DMS 273 treated with DMSO at 0.1 percent for 48 hours (cell line): ENCODE results near the gene MFAP1.
A peak's percentile ranks its signal among the peaks of the same experiment; 100 is the strongest.
"Not testable (repeated sequence)": the region's sequence is repeated elsewhere in the genome, so short reads cannot be mapped to it uniquely, and the experiment has no call there.

Experiments used
- DNase-seq: peaks from one replicate; lab custom pipeline; 2025; lab: John Stamatoyannopoulos, UW

MFAP1 gene, protein sequence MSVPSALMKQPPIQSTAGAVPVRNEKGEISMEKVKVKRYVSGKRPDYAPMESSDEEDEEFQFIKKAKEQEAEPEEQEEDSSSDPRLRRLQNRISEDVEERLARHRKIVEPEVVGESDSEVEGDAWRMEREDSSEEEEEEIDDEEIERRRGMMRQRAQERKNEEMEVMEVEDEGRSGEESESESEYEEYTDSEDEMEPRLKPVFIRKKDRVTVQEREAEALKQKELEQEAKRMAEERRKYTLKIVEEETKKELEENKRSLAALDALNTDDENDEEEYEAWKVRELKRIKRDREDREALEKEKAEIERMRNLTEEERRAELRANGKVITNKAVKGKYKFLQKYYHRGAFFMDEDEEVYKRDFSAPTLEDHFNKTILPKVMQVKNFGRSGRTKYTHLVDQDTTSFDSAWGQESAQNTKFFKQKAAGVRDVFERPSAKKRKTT

DNA sequence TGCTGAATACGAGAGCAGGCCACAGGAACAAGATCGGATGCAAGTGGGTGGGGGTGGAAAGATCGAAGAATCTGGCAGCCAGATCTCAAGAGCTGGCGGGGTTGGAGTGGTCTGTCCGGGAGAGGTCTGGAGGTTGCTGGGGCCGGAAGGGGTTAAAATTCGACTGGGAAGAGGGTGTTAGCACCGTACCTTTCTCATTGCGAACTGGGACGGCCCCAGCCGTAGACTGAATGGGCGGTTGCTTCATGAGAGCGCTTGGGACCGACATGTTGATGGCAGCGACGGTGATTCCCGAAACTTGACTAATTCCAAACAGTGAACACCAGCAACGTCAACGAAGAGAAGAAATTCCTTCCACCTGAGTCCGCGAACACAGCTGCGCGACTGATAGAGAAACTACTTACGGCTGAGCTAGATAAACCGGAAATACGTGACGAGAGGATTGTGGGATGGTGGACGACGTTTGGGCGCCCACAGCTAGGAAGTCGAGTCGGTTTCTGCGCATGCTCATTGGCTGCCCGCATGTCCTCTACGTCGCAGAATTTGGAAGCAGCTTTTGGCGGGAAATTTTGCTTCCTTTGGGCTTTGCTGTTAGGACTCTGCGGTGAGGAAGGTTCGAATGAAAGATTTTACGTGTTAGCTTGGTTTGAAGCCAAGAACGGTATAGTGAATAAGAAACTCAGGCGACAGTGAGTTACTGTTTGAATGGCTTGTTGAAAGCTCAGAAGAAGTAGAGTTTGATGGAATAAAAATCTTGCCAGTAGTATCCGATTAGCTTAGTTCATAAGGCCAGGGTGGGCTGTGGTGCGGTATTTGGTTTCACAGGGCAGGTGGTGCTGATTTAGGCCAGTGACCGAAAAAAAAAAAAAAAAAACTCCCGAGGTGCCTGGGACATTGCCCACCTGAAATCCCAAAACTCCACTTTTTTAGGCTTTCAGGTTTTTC is at the start of gene MFAP1:
MFAP1 (minus strand) TSS at position 389 of the 945 bp plus-strand sequence; CDS start at position 268, 121 bp downstream.
- DNase-seq = peak; percentile 88

DNA sequence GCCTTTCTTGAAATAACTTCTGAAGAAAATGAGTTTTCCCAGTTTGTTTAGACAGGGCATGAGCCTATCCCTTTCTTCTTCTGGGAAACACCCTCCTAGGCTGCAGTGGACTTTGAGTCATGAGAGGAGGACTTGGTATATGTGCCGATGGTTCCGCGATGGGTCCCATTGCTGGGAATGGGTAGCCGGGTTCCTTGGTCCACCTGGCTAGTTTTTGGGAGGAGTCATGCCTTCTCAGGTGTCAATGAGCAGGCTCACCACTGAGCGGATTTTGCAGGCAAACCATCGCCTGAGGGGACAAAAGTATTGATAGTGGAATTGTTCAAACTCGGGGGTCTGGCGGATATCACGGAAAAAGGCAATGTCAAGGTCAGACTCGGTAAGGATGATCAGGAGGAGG is 49.2 kb upstream of the MFAP1 start:
- no peak for DNase-seq

DNA sequence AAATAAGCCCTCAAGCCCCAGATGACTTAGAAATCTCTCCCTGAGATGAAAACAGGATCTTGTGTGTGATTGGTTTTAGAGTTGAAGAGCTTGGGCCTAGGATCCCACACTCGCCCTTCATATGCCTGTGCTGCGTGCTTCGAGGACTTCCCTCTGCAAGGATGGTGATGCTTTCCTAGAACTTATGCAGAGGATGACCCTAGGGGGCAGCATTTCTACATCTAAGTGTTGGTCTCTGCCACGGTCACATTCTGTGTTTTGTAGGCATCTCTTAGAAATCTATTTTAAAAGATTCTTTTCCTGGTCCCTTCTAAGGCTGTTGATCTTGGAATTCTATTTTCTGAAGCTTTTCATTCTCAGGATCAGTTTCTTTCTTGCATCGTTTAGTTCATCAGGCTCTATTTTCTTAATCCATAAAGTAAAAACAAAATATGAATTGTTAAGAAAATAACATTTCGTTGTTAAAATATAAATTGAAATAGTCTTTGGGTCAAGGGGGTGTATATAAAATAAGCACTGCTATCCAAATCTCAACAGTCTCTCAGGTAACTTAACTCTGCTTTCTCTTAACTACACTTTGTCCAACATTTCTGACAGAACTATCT is 48.0 kb upstream of the MFAP1 start:
- DNase-seq = no peak

DNA sequence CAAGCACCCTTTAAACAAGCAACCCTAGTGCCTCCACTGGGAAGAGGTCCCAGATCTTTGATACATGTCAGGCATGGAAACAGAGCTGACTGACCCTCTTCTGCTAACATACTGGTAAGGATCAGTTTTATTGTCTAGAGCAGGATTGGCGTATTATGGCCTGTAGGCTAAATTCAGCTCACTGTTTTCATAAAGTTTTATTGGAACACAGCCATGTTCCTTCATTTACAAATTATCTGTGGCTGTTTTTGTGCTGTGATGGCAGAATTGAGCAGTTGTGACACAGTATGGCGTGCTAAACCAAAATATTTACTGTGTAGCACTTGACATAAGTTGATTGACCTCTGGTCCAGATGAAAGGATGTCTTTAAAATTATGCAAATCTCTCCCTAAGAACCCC is 47.3 kb upstream of the MFAP1 start:
- no peak for DNase-seq

DNA sequence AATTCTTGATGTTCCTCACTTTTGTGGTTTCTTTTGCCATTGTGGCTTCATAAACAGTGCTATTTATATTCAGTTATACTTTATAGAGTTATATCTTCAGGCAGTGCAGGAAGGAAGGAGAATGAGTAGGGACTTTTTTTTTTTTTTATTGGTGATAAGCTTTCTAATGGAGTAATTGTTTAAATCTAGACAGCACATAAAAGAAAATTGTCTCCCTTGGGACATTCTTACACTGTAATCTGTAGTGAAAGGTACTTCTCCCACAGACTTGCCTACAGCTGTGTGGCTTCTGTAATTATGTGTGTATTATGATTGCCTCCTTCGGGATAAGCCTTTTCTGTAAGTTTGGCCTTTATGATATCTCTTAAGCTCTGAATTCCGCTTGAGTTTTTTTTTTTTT is 43.9 kb upstream of the MFAP1 start:
- DNase-seq = no peak

DNA sequence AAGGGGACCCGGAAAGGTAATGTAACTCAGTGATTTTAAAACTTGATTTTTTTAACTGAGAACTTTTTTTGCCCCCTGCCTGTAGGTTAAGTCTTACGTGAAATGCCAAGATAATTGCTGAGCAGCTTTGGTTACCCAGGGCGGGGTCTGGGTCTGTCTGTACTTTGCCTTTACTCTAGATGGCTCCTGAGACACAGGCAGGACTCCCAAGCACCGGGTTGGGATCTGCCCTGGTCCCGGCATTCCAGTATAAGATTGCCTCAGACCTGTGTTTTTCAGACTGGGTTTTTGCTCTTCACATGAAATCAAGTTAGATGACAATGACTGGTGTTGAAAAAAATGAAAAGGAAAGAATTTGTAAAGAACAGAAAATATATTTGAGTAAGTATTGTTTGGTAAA is 42.6 kb upstream of the MFAP1 start:
- DNase-seq = no peak

DNA sequence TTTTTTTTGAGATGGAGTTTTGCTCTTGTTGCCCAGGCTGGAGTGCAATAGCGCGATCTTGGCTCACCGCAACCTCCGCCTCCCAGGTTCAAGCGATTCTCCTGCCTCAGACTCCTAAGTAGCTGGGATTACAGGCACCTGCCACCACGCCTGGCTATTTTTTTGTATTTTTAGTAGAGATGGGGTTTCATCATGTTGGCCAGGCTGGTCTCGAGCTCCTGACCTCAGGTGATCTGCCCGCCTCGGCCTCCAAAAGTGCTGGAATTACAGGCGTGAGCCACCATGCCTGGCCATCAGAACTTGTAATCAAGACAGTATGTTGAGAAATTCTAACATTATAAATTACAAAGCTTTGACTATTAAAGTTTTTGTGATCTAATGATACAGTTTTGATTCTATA is 42.1 kb upstream of the MFAP1 start:
- not testable (repeated sequence) for DNase-seq

DNA sequence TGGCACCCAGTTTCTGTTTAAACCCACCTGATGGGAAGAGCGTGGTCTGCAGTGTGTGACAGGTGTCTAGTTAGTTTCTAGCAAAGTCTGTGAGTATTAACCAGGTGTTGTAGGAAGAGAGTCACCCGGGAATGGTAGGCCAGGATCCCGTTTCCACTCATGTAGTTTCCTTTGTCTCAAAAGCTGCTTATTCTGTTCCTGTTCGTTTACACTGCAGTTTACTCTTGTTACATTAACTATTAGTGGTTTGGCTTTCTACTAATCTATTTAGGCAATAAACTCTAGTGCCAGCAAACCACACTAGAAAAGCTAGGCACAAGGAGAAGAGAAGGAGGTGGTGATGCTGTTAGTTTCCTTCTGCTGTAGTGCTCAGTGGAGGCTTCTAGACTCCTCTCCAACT is 35.1 kb upstream of the MFAP1 start:
- DNase-seq = no peak

DNA sequence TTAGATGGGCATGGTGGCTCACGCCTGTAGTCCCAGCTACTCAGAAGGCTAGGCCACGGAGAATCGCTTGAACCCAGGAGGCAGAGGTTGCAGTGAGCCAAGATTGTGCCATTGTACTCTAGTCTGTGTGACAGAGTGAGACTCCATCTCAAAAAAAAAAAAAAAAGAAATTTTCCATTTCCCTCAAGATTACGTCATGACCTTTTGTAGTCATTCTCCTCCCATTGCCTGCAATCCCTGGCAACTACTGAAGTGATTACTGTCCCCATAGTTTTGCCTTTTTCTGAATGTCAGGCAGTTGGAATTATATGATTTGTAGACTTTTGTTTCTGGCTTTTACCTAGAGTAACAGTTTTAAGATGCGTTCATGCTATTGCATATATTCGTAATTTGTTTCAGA is 30.3 kb upstream of the MFAP1 start:
- DNase-seq = no peak

DNA sequence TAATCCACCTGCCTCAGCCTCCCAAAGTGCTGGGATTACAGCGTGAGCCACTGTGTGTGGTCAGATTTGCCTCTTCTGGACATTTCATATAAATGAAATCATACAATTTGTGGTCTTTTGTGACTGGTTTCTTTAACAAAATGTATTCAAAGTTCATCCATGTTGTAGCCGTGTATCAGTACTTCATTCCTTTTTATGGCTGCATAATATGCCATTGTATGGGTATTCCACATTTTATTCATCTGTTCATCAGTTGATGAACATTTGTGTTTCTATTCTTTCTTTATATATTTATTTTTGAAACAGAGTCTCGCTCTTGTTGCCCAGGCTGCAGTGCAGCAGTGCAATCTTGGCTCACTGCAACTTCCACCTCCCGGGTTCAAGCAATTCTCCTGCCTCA is 28.1 kb upstream of the MFAP1 start:
- no peak for DNase-seq

DNA sequence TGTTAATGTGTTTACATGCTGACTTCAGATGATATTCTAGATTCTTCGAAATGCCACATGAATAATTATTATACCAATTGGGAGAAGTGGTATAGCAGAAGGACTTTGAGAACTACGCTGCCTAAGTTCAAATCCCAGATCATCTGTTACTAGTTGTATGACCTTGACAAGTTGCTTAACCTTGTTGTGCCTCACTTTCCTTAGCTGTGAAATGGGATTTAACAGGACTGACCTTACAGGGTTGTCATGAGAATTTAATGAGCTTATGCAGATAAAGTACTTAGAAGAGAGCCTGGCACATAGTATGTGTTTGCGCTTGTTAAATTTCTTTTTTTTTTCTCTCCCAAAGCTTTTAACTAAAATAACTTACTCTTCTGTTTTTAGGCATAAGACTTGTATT is 26.8 kb upstream of the MFAP1 start:
- DNase-seq = no peak

DNA sequence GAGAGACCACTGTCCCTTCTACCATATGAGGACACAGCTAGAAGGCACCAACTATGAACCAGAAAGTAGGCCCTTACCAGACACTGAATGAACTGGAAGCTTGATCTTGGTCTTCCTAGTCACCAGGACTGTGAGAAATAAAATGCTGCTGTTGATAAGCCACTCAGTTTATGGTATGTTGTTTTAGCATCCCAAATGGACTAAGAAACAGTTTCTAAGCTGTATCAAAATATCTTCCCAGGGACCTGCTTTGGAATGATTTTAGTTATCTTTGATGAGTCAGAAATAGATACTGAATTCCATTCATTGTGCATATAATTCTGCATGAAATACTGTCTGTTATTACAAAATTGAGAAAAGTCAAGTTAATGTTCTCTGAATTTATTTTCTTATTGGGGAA is 20.9 kb upstream of the MFAP1 start:
- no peak for DNase-seq

DNA sequence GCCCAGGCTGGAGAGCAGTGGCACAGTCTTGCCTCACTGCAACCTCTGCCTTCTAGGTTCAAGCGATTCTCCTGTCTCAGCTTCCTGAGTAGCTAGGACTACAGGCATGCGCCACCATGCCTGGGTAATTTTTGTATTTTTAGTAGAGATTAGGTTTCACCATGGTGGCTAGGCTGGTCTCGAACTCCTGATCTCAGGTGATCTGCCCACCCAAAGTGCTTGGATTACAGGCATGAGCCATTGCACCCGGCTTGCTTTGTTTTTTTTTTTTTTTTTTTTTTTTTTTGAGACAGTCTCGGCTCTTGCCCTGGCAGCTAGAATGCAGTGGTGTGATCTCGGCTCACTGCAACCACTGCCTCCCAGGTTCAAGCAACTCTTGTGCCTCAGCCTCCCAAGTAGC is 8.0 kb upstream of the MFAP1 start:
- DNase-seq = not testable (repeated sequence)

DNA sequence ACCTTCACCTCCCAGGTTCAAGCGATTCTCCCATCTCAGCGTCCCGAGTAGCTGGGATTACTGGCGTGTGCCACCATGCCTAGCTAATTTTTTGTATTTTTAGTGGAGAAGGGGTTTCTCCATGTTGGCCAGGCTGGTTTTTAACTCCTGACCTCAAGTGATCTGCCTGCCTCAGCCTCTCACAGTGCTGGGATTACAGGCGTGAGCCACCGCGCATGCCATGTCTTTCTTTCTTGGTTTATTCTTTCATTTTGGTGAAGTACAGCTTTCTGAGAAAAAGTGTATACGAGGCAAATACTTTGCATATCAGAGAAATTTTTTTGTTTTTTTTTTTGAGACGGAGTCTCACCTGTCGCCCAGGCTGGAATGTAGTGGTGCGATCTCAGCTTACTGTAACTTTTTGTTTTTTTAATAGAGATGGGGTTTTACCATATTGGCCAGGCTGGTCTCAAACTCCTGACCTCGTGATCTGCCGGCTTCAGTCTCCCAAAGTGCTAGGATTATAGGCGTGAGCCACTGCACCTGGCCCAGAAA is 7.1 kb upstream of the MFAP1 start:
- not testable (repeated sequence) for DNase-seq

DNA sequence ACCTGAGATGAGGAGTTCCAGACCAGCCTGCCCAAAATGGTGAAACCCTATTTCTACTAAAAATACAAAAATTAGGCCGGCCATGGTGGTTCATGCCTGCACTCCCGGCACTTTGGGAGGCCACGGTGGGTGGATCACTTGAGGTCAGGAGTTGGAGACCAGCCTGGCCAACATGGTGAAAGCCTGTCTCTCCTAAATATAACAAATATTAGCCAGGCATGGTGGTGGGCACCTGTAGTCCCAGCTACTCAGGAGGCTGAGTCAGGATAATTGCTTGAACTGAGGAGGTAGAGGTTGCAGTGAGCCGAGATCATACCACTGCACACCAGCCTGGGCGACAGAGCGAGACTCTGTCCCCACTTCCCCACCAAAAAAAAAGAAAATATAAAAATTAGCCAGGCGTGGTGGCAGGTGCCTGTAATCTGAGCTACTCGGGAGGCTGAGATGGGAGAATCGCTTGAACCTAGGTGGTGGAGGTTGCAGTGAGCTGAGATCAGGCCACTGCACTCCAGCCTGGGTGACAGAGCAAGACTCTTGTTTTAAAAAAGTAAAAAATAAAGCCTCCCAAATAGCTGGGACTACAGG is 6.3 kb upstream of the MFAP1 start:
- not testable (repeated sequence) for DNase-seq

DNA sequence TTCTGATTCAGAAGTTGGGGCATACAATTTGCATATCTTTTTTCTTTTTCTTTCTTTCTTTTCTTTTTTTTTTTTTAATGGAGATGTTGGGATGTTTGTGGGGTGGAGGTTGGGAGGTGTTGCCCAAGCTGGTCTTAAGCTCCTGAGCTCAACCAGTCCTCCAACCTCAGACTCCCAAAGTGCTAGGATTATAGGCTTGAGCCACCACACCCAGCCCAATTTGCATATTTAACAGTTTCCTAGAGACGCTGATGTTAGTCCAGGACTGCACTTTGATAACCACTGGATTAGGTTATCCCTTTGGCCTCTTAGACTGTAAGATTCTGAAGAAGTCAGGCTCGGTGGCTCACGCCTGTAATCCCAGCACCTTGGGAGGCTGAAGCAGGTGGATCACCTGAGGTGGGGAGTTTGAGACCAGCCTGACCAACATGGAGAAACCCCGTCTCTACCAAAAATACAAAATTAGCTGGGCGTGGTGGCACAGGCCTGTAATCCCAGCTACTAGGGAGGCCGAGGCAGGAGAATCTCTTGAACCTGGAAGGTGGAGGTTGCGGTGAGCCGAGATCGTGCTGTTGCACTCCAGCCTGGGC is 5.6 kb upstream of the MFAP1 start:
- DNase-seq = not testable (repeated sequence)

DNA sequence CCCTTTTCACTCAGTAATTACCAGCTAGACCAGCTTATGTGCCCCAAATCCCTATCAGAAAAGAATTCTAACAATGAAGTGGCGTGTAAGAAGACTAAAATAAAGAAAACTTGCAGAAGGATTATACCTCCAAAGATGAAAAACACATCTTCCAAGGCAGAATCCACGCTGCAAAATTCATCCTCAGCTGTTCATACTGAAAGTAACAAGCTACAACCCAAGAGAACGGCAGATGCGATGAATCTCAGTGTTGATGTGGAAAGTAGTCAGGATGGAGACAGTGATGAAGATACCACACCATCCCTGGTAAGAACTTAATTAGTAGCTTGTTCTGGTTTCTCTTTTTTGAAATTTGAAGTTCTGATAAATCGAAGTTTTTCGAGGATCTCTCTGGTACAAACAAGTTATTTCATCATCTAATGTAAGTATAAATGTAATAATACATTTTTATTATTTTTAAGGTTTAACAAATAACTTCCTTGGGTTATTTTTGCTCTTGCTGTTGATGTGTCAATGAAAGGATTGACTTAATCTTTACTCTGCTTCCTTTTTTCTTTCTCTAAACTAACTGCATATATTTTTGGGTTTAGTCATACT is 3.7 kb upstream of the MFAP1 start:
- DNase-seq = no peak

DNA sequence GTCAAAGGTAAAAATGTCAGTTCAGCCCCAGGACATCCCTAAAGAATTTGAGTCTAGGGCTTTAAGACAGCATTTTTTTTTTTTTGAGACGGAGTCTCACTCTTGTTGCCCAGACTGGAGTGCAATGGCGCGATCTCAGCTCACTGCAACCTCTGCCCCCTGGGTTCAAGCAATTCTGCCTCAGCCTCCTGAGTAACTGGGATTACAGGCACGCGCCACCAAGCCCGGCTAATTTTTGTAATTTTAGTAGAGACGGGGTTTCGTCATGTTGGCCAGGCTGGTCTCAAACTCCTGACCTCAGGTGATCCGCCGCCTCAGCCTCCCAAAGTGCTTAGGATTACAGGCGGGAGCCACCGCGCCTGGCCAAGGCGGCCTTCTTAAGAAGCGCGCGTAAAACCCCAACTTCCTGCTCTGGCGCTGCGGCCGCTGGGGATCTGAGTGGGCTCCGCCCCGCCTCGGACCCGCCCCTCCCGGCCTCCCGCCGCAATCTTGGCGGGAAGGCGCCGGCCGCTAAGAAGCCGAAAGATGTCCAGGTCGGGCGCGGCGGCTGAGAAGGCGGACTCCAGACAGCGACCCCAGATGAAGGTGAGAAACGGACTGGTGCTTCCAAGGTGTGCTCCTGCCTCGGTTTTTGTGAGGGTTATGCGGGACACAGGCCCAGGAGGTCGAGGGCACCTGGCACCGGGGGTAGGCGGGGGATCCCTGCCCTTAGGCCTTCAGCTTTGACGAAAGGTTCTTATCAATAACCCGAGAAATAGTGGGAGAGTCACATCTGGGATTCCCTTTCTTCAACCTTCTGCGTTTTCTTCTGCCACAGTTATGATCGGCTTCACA is 2.2 kb upstream of the MFAP1 start, which contains the start of gene WDR76:
WDR76 (plus strand) TSS at position 495 of the 834 bp plus-strand sequence; CDS start at position 526, 31 bp downstream.
- DNase-seq = peak; percentile 14

DNA sequence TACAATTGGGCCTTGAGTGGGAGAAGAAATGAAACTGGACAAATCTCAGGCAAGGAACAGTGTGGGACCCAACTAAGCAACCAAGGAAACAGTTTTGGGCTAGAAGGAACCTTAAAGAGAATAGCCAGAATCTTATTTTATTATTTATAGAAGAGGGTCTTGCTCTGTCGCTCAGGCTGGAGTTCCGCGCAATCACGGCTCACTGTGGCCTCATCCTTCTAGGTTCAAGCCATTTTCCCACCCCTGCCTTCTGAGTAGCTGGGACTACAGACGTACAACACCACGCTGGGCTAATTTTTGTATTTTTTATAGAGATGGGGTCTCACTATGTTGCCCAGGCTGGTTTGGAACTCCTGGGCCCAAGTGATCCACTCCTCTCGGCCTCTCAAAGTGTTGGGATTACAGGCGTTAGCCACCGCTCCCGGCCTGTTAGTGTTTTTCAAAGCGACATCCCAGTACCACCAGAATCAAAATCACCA is 1.6 kb upstream of the MFAP1 start:
- no peak for DNase-seq

DNA sequence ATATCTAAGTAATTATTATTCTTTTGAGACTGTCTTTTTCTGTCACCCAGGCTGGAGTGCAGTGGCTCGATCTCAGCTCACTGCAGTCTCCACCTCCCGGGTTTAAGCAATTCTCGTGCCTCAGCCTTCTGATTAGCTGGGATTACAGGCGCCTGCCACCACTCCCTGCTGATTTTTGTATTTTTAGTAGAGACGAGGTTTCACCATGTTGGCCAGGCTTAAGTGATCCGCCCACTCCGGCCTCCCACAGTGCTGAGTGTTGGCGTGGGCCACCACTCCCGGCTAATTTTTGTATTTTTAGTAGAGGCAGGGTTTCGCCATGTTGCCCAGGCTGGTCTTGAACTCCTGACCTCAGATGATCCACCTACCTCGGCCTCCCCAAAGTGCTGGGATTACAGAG is 815 bp upstream of the MFAP1 start:
- DNase-seq = not testable (repeated sequence)
